Measurements from ENCODE around the gene CELF6. TPM values are rescaled to one million over a fixed set of nuclear protein-coding genes. Genes with fewer than 3 reads are reported as not detected.
A peak's percentile ranks its signal among the peaks of the same experiment; 100 is the strongest.

CELF6 gene
- total RNA-seq, 1 experiment from 2014 or later = not detected

DNA sequence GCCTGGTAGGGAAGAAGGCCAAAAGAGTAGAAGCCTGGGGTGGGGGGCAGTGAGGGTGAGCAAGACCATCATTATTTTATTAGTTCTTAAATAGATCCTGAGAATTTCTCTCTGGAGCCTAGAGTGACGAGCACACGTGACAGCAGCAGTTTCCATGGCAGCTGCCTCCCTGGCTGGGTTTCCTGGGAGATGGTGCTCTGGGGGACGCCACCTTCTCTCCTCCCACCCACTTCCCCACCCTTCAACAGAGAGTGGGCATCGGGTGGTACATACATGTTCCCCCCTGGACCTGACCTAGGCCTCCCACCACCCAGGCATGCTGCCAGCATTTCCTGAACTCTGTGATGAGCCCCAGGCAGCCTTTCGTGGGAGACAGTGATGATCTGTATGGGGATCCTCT is 12.9 kb downstream of the CELF6 start:
- H3K4me3 ChIP-seq (ENCODE audit: low read depth, low read length, poor library complexity, severe bottlenecking) = no peak overlapping the region
- no peaks in the 10 kb centered on the region for H3K9me3 ChIP-seq (ENCODE audit: low read depth, low read length, poor library complexity, severe bottlenecking)
- intact Hi-C loops (cut with micrococcal nuclease; ENCODE audit: unreplicated experiment) = no loop called here
- BruUV-seq (replicated peaks) = no TSS peak
- no peaks in the 10 kb centered on the region for H3K36me3 ChIP-seq (ENCODE audit: insufficient read depth, low read length, poor library complexity, severe bottlenecking)
- TF ChIP-seq, protein P1, sequence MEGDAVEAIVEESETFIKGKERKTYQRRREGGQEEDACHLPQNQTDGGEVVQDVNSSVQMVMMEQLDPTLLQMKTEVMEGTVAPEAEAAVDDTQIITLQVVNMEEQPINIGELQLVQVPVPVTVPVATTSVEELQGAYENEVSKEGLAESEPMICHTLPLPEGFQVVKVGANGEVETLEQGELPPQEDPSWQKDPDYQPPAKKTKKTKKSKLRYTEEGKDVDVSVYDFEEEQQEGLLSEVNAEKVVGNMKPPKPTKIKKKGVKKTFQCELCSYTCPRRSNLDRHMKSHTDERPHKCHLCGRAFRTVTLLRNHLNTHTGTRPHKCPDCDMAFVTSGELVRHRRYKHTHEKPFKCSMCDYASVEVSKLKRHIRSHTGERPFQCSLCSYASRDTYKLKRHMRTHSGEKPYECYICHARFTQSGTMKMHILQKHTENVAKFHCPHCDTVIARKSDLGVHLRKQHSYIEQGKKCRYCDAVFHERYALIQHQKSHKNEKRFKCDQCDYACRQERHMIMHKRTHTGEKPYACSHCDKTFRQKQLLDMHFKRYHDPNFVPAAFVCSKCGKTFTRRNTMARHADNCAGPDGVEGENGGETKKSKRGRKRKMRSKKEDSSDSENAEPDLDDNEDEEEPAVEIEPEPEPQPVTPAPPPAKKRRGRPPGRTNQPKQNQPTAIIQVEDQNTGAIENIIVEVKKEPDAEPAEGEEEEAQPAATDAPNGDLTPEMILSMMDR (conservative IDR thresholded peaks at IDR 0.05; ENCODE audit: low read depth, low read length) = no peak
- ChIA-PET CTCF (no interaction called here), POLR2A (ENCODE audit: low non-redundant PET) (no interaction called here)
- H3K4me1 ChIP-seq (ENCODE audit: insufficient read depth, low read length, poor library complexity, severe bottlenecking) = no peaks in the 10 kb centered on the region
- peaks cover 21% of the 10 kb centered on the region for H3K27me3 ChIP-seq (replicated peaks; ENCODE audit: insufficient read depth, low read depth, low read length, poor library complexity)
- no peak overlapping the region for H3K27ac ChIP-seq (ENCODE audit: low read depth, low read length, poor library complexity, severe bottlenecking)
- no peak for DNase-seq (ENCODE audit: low spot score)

DNA sequence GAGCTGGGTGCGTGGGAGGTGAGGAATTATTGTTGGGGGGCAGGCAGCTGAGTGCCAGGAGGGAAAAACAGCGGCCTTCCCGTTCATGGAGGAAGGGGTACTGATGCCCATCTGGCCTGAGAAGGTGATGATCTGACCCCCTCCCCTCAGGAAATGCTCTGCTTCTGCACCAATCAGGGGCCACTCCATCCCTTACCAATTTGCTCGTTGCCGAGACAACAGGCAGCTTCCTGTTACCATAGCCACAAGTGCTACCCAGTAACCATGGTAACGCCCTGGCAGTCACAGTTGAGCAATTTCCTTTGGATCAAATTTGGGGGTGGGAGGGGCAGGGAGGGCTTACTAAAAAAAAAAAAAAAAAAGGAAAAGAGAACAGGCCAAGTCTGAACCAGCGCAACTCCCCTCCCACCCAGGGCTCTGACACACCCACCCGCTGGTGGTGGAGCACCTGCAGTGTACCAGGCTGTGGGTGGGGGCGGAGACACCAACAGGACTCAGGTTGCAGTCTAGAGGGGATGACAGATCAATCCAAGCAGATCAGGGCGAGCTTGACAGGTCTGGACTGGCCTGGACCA is 13.7 kb downstream of the CELF6 start:
- ChIA-PET POLR2A (ENCODE audit: low non-redundant PET) (no interaction called here), CTCF (no interaction called here)
- peaks cover 21% of the 10 kb centered on the region for H3K27me3 ChIP-seq (replicated peaks; ENCODE audit: insufficient read depth, low read depth, low read length, poor library complexity)
- H3K27ac ChIP-seq (ENCODE audit: low read depth, low read length, poor library complexity, severe bottlenecking) = no peak overlapping the region
- TF ChIP-seq EZH2 (IDR thresholded peaks at IDR 0.05; ENCODE audit: borderline replicate concordance, low read depth, low read length, poor library complexity, severe bottlenecking) = no peak
- TF ChIP-seq, protein P1 (conservative IDR thresholded peaks at IDR 0.05; ENCODE audit: low read depth, low read length) = no peak
- peak; percentile 65 for DNase-seq (ENCODE audit: low spot score)
- no peaks in the 10 kb centered on the region for H3K4me1 ChIP-seq (ENCODE audit: insufficient read depth, low read length, poor library complexity, severe bottlenecking)
- H3K36me3 ChIP-seq (ENCODE audit: insufficient read depth, low read length, poor library complexity, severe bottlenecking) = no peaks in the 10 kb centered on the region
- no peaks in the 10 kb centered on the region for H3K9me3 ChIP-seq (ENCODE audit: low read depth, low read length, poor library complexity, severe bottlenecking)
- H3K4me3 ChIP-seq (ENCODE audit: low read depth, low read length, poor library complexity, severe bottlenecking) = no peak overlapping the region
- no TSS peak for BruUV-seq (replicated peaks)
- intact Hi-C loops (cut with micrococcal nuclease; ENCODE audit: unreplicated experiment) = no loop called here

DNA sequence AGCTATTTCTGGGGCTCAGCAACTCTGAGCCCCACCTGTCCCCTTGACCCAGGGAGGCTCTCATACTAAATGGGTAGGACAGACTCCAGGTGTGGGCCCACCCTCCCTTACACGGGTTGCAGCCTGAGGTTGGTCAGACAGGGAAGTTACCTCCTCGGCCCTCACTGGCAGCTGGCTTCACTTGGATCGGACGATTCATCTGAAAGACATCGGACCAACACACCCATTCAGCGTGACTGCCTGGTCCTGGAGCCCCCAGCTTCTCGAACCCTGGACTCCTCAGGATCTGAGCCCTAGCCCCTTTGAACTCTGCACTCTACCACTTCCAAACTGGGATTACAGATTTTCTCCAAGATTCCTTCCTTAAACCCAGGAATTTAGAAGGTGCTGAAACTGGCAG is 15.4 kb downstream of the CELF6 start:
- ChIA-PET POLR2A (ENCODE audit: low non-redundant PET) (interaction anchor here (0.5 kb wide), 1 partner anchor 317 kb away, joined by 3 read pairs; no protein-coding TSS in a partner anchor), CTCF (no interaction called here)
- H3K27me3 ChIP-seq (replicated peaks; ENCODE audit: insufficient read depth, low read depth, low read length, poor library complexity) = peaks cover 21% of the 10 kb centered on the region

More for the DNA sequence above, 15.4 kb downstream of the CELF6 start:
- Histone ChIP-seq H3K27ac (ENCODE audit: low read depth, low read length, poor library complexity, severe bottlenecking) (no peak overlapping the region), H3K36me3 (ENCODE audit: insufficient read depth, low read length, poor library complexity, severe bottlenecking) (no peaks in the 10 kb centered on the region), H3K4me1 (ENCODE audit: insufficient read depth, low read length, poor library complexity, severe bottlenecking) (no peaks in the 10 kb centered on the region), H3K9me3 (ENCODE audit: low read depth, low read length, poor library complexity, severe bottlenecking) (no peaks in the 10 kb centered on the region), H3K4me3 (ENCODE audit: low read depth, low read length, poor library complexity, severe bottlenecking) (no peak overlapping the region)
- DNase-seq (ENCODE audit: low spot score) = no peak
- TF ChIP-seq, protein P1 (conservative IDR thresholded peaks at IDR 0.05; ENCODE audit: low read depth, low read length) = no peak
- intact Hi-C loops (cut with micrococcal nuclease; ENCODE audit: unreplicated experiment) = no loop called here
- no TSS peak for BruUV-seq (replicated peaks)
